K562 (cell line): Measurements from ENCODE around the gene ARHGAP22. TPM values are rescaled to one million over a fixed set of nuclear protein-coding genes. Genes with fewer than 3 reads are reported as not detected.
A peak's percentile ranks its signal among the peaks of the same experiment; 100 is the strongest.

Experiments
- ATF7 ChIP-seq: fragments of 450-650 bp; IDR thresholded peaks from 2 replicates; pipeline ENCODE4 v1.7.1; 2014; ENCODE audit warnings: mild to moderate bottlenecking, moderate library complexity
- HOXB6 ChIP-seq: fragments of 250-450 bp; sonication (Bioruptor Pico); IDR thresholded peaks from 2 replicates; pipeline ENCODE4 v1.5.1; 2022; ENCODE audit warnings: mild to moderate bottlenecking, borderline replicate concordance
- KHSRP ChIP-seq: fragments of 450-650 bp; IDR thresholded peaks from 2 replicates; pipeline ENCODE4 v1.6.1; 2017
- MLLT1 ChIP-seq, 2 experiments: fragments of 450-650 bp; IDR thresholded peaks; 2 replicates each; pipeline ENCODE4 v1.6.1; 2016
- MXI1 ChIP-seq: IDR thresholded peaks from 2 replicates; pipeline ENCODE4 v1.6.1; 2011; ENCODE audit warnings: low read depth, mild to moderate bottlenecking, improper control_type of control experiment, low read length
- NELFE ChIP-seq: IDR thresholded peaks from 2 replicates; pipeline ENCODE4 v1.6.1; 2011; ENCODE audit warnings: mild to moderate bottlenecking; ENCODE audit not compliant: insufficient read depth, insufficient read length
- NR4A1 ChIP-seq, 2 experiments: fragments of 250-450 bp in 1 of 2; fragments of 450-650 bp in 1 of 2; sonication (Bioruptor Pico) in 1 of 2; IDR thresholded peaks; 2 replicates each; pipeline versions ENCODE4 v1.4.0 to v1.6.1; 2016 to 2020; ENCODE audit warnings: mild to moderate bottlenecking in 2 of 2, missing compliant biosample characterization in 1 of 2, missing genetic modification characterization in 1 of 2, moderate library complexity in 1 of 2
- PBX2 ChIP-seq, 2 experiments: IDR thresholded peaks in 1 of 2; conservative IDR thresholded peaks in 1 of 2; 2 replicates each; pipeline ENCODE4 v1.6.1; 2016; ENCODE audit warnings: low read depth in 2 of 2, mild to moderate bottlenecking in 1 of 2, missing compliant biosample characterization in 1 of 2, missing genetic modification characterization in 1 of 2, moderate library complexity in 1 of 2
- SMAD3 ChIP-seq: fragments of 450-650 bp; formaldehyde crosslinking; conservative IDR thresholded peaks from 2 replicates; pipeline ENCODE4 v1.4.0; 2020; ENCODE audit warnings: mild to moderate bottlenecking
- SP2 ChIP-seq: IDR thresholded peaks from 2 replicates; pipeline ENCODE4 v1.6.1; 2011; ENCODE audit warnings: mild to moderate bottlenecking, low read depth, low read length, moderate library complexity; ENCODE audit not compliant: poor library complexity, severe bottlenecking; ENCODE audit errors: extremely low read depth
- TSHZ1 ChIP-seq: fragments of 250-450 bp; sonication (Bioruptor Pico); IDR thresholded peaks from 2 replicates; pipeline ENCODE4 v1.4.0; 2020; ENCODE audit warnings: mild to moderate bottlenecking, moderate library complexity
- ZBED1 ChIP-seq: IDR thresholded peaks from 2 replicates; pipeline ENCODE4 v1.6.1; 2014
- ZNF444 ChIP-seq: fragments of 250-450 bp; sonication (Bioruptor Pico); IDR thresholded peaks from 2 replicates; pipeline ENCODE4 v1.4.0; 2020; ENCODE audit warnings: mild to moderate bottlenecking, moderate library complexity
- ZNF592 ChIP-seq: fragments of 450-650 bp; IDR thresholded peaks from 2 replicates; pipeline ENCODE4 v1.6.1; 2017; ENCODE audit warnings: antibody characterized with exemption, mild to moderate bottlenecking
- ZNF780A ChIP-seq: fragments of 250-450 bp; sonication (Bioruptor Pico); IDR thresholded peaks from 2 replicates; pipeline ENCODE4 v1.5.0; 2021; ENCODE audit warnings: mild to moderate bottlenecking
- polyA plus RNA-seq, 8 experiments: library from polyadenylated mRNA; depleted of rRNA in 4 of 8; stranded (reverse) in 5 of 8; unstranded in 3 of 8; fragments of >200 nt; fragmentation: Nextera tagmentation in 2 of 8; fragmentation: Illumina TruSeq in 1 of 8; extraction: Ambion mirVana in 2 of 8; extraction: Trizol in 1 of 8; gene quantifications; 2 replicates each; pipeline versions ENCODE4 v1.2.1 to v1.2.3, GENCODE V29; 2011 to 2014; ENCODE audit warnings: inconsistent platforms in 1 of 8, missing spikeins in 1 of 8
- total RNA-seq, 7 experiments: library from RNA; depleted of rRNA in 6 of 7; stranded (reverse); fragments of >200 nt in 6 of 7; fragmentation: Illumina TruSeq in 2 of 7; extraction: Trizol in 2 of 7; gene quantifications; 2 replicates each; pipeline versions ENCODE4 v1.2.1 to v1.2.3, GENCODE V29; 2011 to 2021; ENCODE audit warnings: low replicate concordance in 1 of 7

Gene ARHGAP22
- total and polyA plus RNA-seq, 9 of the 15 experiments (the other 6 are each of a cell fraction or from before 2014, with no cell fraction given), result 1.3 to 28.1 (median 12.7) TPM

GRCh38 chr10:48431871-48432270 is 173.0 kb downstream of the ARHGAP22 start (continued):
- TF ChIP-seq ZNF444, result no peak
- peak; percentile 61 for TF ChIP-seq ZNF592
- TF ChIP-seq ATF7, result no peak
- TF ChIP-seq ZBED1, result no peak
- TF ChIP-seq NELFE, result no peak
- no peak for TF ChIP-seq PBX2 (CRISPR knock-in tag; IDR thresholded peaks at IDR 0.05; ENCODE audit: low read depth)
- TF ChIP-seq PBX2 (tag; conservative IDR thresholded peaks at IDR 0.05; ENCODE audit: low read depth), result no peak
- 0 out of 4 replicates have a peak, but pooled peaks of 1 of the 2 experiments have one; percentile 38 for TF ChIP-seq MLLT1 (IDR thresholded peaks at IDR 0.05)
- TF ChIP-seq TSHZ1 (CRISPR knock-in tag), result no peak
- no peak for TF ChIP-seq SMAD3 (CRISPR knock-in tag)
- TF ChIP-seq ZNF780A, result no peak
- TF ChIP-seq KHSRP, result no peak
- no peak for TF ChIP-seq MXI1
- TF ChIP-seq HOXB6 (CRISPR knock-in tag), result no peak
- TF ChIP-seq SP2, result no peak
- no peak for TF ChIP-seq NR4A1 (CRISPR knock-in tag; IDR thresholded peaks at IDR 0.05)
- no peak for TF ChIP-seq NR4A1 (tag; IDR thresholded peaks at IDR 0.05)
